ENCODE data around the gene TSPAN31. TPM values are rescaled to one million over a fixed set of nuclear protein-coding genes. Genes with fewer than 3 reads are reported as not detected.
"Not testable (repeated sequence)": the region's sequence is repeated elsewhere in the genome, so short reads cannot be mapped to it uniquely, and the experiment has no call there.

The TSPAN31 gene
- total RNA-seq, 2 experiments from 2014 or later = 6.4 to 7.7 TPM

- peaks cover 7% of the 10 kb centered on the region for H3K27me3 Mint-ChIP-seq (ENCODE audit: low read depth)
- peaks cover 37% of the 10 kb centered on the region for H3K4me1 Mint-ChIP-seq (ENCODE audit: low read depth)
- DNase-seq = no peak
- CTCF ChIA-PET = no interaction called here
- no peak overlapping the region for H3K4me3 Mint-ChIP-seq
- intact Hi-C loops (cut with micrococcal nuclease) = no loop called here
- no peak overlapping the region for H3K27ac Mint-ChIP-seq
- H3K36me3 Mint-ChIP-seq (ENCODE audit: low read depth) = peaks cover 27% of the 10 kb centered on the region
- H3K9me3 Mint-ChIP-seq = no peaks in the 10 kb centered on the region
These were observed 24.8 kb downstream of the TSPAN31 start for GRCh38 chr12:57769594-57769993.

GRCh38 chr12:57770734-57771133 lies 25.9 kb downstream of the TSPAN31 start:
- DNase-seq = no peak
- CTCF ChIA-PET = no interaction called here
- Mint-ChIP-seq H3K9me3 (no peaks in the 10 kb centered on the region), H3K36me3 (ENCODE audit: low read depth) (peaks cover 28% of the 10 kb centered on the region), H3K4me1 (ENCODE audit: low read depth) (peaks cover 33% of the 10 kb centered on the region), H3K27ac (no peak overlapping the region), H3K27me3 (ENCODE audit: low read depth) (peaks cover 7% of the 10 kb centered on the region), H3K4me3 (peak overlapping the region; percentile 98)
- intact Hi-C loops (cut with micrococcal nuclease) = no loop called here

- H3K36me3 Mint-ChIP-seq (ENCODE audit: low read depth) = peaks cover 29% of the 10 kb centered on the region
- intact Hi-C loops (cut with micrococcal nuclease) = no loop called here
- peak overlapping the region; percentile 98 for H3K4me3 Mint-ChIP-seq
These were observed 26.5 kb downstream of the TSPAN31 start for GRCh38 chr12:57771236-57771872.

GRCh38 chr12:57771873-57772428 lies 27.1 kb downstream of the TSPAN31 start, which contains the start of gene METTL1:
Gene METTL1, minus strand, starts transcription at chr12:57772105. Its CDS starts 22 bp downstream, at chr12:57772083.
- CTCF ChIA-PET = interaction anchor here (1.0 to 1.8 kb wide), 5 partner anchors 10 to 133 kb away, joined by 3 to 7 read pairs (median 5); no protein-coding TSS in a partner anchor
- Mint-ChIP-seq H3K27ac (peak within 1 kb of the TSS; percentile 95), H3K27me3 (ENCODE audit: low read depth) (peaks cover 2% of the 10 kb centered on the region), H3K4me3 (peak within 1 kb of the TSS; percentile 98), H3K9me3 (no peaks in the 10 kb centered on the region), H3K36me3 (ENCODE audit: low read depth) (peaks cover 29% of the 10 kb centered on the region), H3K4me1 (ENCODE audit: low read depth) (peaks cover 25% of the 10 kb centered on the region)
- intact Hi-C loops (cut with micrococcal nuclease) = loop anchor here (1.0 kb wide), 6 partner anchors 10 to 250 kb away; partner anchors contain the start of genes ATP23, CDK4, MBD6 and TSFM
- peak; percentile 97 for DNase-seq

More at GRCh38 chr12:57771236-57771872, 26.5 kb downstream of the TSPAN31 start:
- DNase-seq = peak; percentile 92
- Mint-ChIP-seq H3K27me3 (ENCODE audit: low read depth) (peaks cover 5% of the 10 kb centered on the region), H3K9me3 (no peaks in the 10 kb centered on the region), H3K4me1 (ENCODE audit: low read depth) (peaks cover 31% of the 10 kb centered on the region), H3K27ac (peak overlapping the region; percentile 95)
- CTCF ChIA-PET = interaction anchor here (1.0 to 1.8 kb wide), 2 partner anchors 11 to 61 kb away, joined by 3 to 7 read pairs; no protein-coding TSS in a partner anchor

- Mint-ChIP-seq H3K9me3 (no peaks in the 10 kb centered on the region), H3K27me3 (ENCODE audit: low read depth) (peaks cover 2% of the 10 kb centered on the region), H3K27ac (peak within 1 kb of the TSS; percentile 95), H3K4me1 (ENCODE audit: low read depth) (peaks cover 22% of the 10 kb centered on the region), H3K4me3 (peak within 1 kb of the TSS; percentile 98), H3K36me3 (ENCODE audit: low read depth) (peaks cover 29% of the 10 kb centered on the region)
- CTCF ChIA-PET = interaction anchor here (1.0 to 1.8 kb wide), 5 partner anchors 9 to 132 kb away, joined by 3 to 7 read pairs (median 5); no protein-coding TSS in a partner anchor
- intact Hi-C loops (cut with micrococcal nuclease) = loop anchor here (1.0 kb wide), 6 partner anchors 10 to 250 kb away; partner anchors contain the start of genes ATP23, CDK4, MBD6 and TSFM
- DNase-seq = peak; percentile 53
These were observed 27.8 kb downstream of the TSPAN31 start, which contains the start of gene EEF1AKMT3 for GRCh38 chr12:57772429-57773322. Gene EEF1AKMT3, plus strand, starts transcription at chr12:57772614. Its CDS starts 111 bp downstream, at chr12:57772725.

GRCh38 chr12:57774634-57775033 lies 29.8 kb downstream of the TSPAN31 start:
- peaks cover 15% of the 10 kb centered on the region for H3K36me3 Mint-ChIP-seq (ENCODE audit: low read depth)
- peaks cover 22% of the 10 kb centered on the region for H3K4me1 Mint-ChIP-seq (ENCODE audit: low read depth)
- H3K4me3 Mint-ChIP-seq; H3K27ac Mint-ChIP-seq; H3K27me3 Mint-ChIP-seq (ENCODE audit: low read depth); intact Hi-C loops (cut with micrococcal nuclease); DNase-seq; H3K9me3 Mint-ChIP-seq: not testable (repeated sequence)
- CTCF ChIA-PET = interaction anchor here (0.6 kb wide), 1 partner anchor 51 kb away, joined by 3 read pairs; no protein-coding TSS in a partner anchor

GRCh38 chr12:57775044-57775443 lies 30.2 kb downstream of the TSPAN31 start:
- intact Hi-C loops (cut with micrococcal nuclease) = no loop called here
- CTCF ChIA-PET = interaction anchor here (0.6 to 1.2 kb wide), 3 partner anchors 15 to 51 kb away, joined by 3 to 5 read pairs (median 3); no protein-coding TSS in a partner anchor
- Mint-ChIP-seq H3K4me1 (ENCODE audit: low read depth) (peaks cover 22% of the 10 kb centered on the region), H3K36me3 (ENCODE audit: low read depth) (peaks cover 13% of the 10 kb centered on the region), H3K27ac (no peak overlapping the region), H3K9me3 (no peaks in the 10 kb centered on the region), H3K27me3 (ENCODE audit: low read depth) (peaks cover 2% of the 10 kb centered on the region), H3K4me3 (no peak overlapping the region)
- DNase-seq = no peak

GRCh38 chr12:57775563-57776246 lies 30.9 kb downstream of the TSPAN31 start:
- DNase-seq = no peak
- CTCF ChIA-PET = interaction anchor here (0.7 to 1.2 kb wide), 3 partner anchors 11 to 27 kb away, joined by 3 to 5 read pairs (median 3); no protein-coding TSS in a partner anchor
- H3K27me3 Mint-ChIP-seq (ENCODE audit: low read depth) = peaks cover 2% of the 10 kb centered on the region
- intact Hi-C loops (cut with micrococcal nuclease) = no loop called here
- no peak overlapping the region for H3K4me3 Mint-ChIP-seq
- H3K4me1 Mint-ChIP-seq (ENCODE audit: low read depth) = peaks cover 23% of the 10 kb centered on the region
- H3K27ac Mint-ChIP-seq = no peak overlapping the region
- peaks cover 10% of the 10 kb centered on the region for H3K36me3 Mint-ChIP-seq (ENCODE audit: low read depth)
- H3K9me3 Mint-ChIP-seq = no peaks in the 10 kb centered on the region

GRCh38 chr12:57776247-57776587 lies 31.4 kb downstream of the TSPAN31 start:
- peaks cover 19% of the 10 kb centered on the region for H3K4me1 Mint-ChIP-seq (ENCODE audit: low read depth)
- peaks cover 10% of the 10 kb centered on the region for H3K36me3 Mint-ChIP-seq (ENCODE audit: low read depth)
- CTCF ChIA-PET = interaction anchor here (1.1 to 1.2 kb wide), 2 partner anchors 17 to 27 kb away, joined by 3 to 5 read pairs; no protein-coding TSS in a partner anchor
- intact Hi-C loops (cut with micrococcal nuclease) = no loop called here
- no peak overlapping the region for H3K27ac Mint-ChIP-seq
- peaks cover 2% of the 10 kb centered on the region for H3K27me3 Mint-ChIP-seq (ENCODE audit: low read depth)
- H3K9me3 Mint-ChIP-seq = no peaks in the 10 kb centered on the region
- no peak for DNase-seq
- H3K4me3 Mint-ChIP-seq = no peak overlapping the region

GRCh38 chr12:57777367-57777766 lies 32.5 kb downstream of the TSPAN31 start:
- Mint-ChIP-seq H3K27me3 (ENCODE audit: low read depth) (peaks cover 2% of the 10 kb centered on the region), H3K27ac (no peak overlapping the region), H3K9me3 (no peaks in the 10 kb centered on the region), H3K4me1 (ENCODE audit: low read depth) (peaks cover 23% of the 10 kb centered on the region), H3K4me3 (no peak overlapping the region), H3K36me3 (ENCODE audit: low read depth) (peaks cover 5% of the 10 kb centered on the region)
- CTCF ChIA-PET = interaction anchor here (0.7 to 1.4 kb wide), 2 partner anchors 11 to 1018 kb away, joined by 3 to 5 read pairs; partner anchors contain the start of gene CYP27B1
- DNase-seq = no peak
- intact Hi-C loops (cut with micrococcal nuclease) = no loop called here

- CTCF ChIA-PET = interaction anchor here (0.7 to 1.4 kb wide), 4 partner anchors 11 to 1019 kb away, joined by 3 to 5 read pairs (median 4); partner anchors contain the start of gene CYP27B1
These were observed 33.1 kb downstream of the TSPAN31 start for GRCh38 chr12:57777911-57778310.

More at GRCh38 chr12:57777911-57778310, 33.1 kb downstream of the TSPAN31 start:
- Mint-ChIP-seq H3K36me3 (ENCODE audit: low read depth) (peaks cover 9% of the 10 kb centered on the region), H3K27ac (no peak overlapping the region), H3K27me3 (ENCODE audit: low read depth) (peaks cover under 1% of the 10 kb centered on the region), H3K4me1 (ENCODE audit: low read depth) (peaks cover 26% of the 10 kb centered on the region), H3K9me3 (no peaks in the 10 kb centered on the region), H3K4me3 (no peak overlapping the region)
- DNase-seq = no peak
- intact Hi-C loops (cut with micrococcal nuclease) = no loop called here

All from activated naive CD4-positive, alpha-beta T cell treated with anti-CD3 and anti-CD28 coated beads for 36 hours (primary cell).